Subcutaneous abdominal adipose tissue (tissue), 5 donors: ENCODE measurements around the gene HDGFL2.

ENCODE experiments used
- H3K27ac ChIP-seq: one replicate; pipeline ENCODE4 v1.7.0; 2013; ENCODE audit warnings: low read depth, mild to moderate bottlenecking, inconsistent platforms, low read length, moderate library complexity
- H3K27me3 ChIP-seq, 5 donors: one replicate each; pipeline ENCODE4 v1.7.0; 2013; ENCODE audit warnings: low read length in 5 of 5, inconsistent platforms in 1 of 5; ENCODE audit not compliant: control insufficient read depth in 5 of 5, insufficient read depth in 4 of 5
- H3K36me3 ChIP-seq, 5 donors: one replicate each; pipeline ENCODE4 v1.7.0; 2013; ENCODE audit warnings: low read length in 5 of 5; ENCODE audit not compliant: control insufficient read depth in 5 of 5, insufficient read depth in 5 of 5
- H3K4me1 ChIP-seq, 5 donors: one replicate each; pipeline ENCODE4 v1.7.0; 2013; ENCODE audit warnings: low read length in 5 of 5, mild to moderate bottlenecking in 3 of 5, moderate library complexity in 1 of 5; ENCODE audit not compliant: control insufficient read depth in 5 of 5, insufficient read depth in 5 of 5
- H3K4me3 ChIP-seq, 5 donors: one replicate each; pipeline ENCODE4 v1.7.0; 2013; ENCODE audit warnings: low read length in 5 of 5, low read depth in 1 of 5
- H3K9ac ChIP-seq, 5 donors: one replicate each; pipeline ENCODE4 v1.7.0; 2013; ENCODE audit warnings: low read length in 5 of 5, mild to moderate bottlenecking in 4 of 5, moderate library complexity in 3 of 5
- H3K9me3 ChIP-seq, 5 donors: one replicate each; pipeline ENCODE4 v1.7.0; 2013; ENCODE audit warnings: low read length in 5 of 5; ENCODE audit not compliant: control insufficient read depth in 5 of 5
- donor health status: healthy.
- donor health status: healthy.
- donor health status: healthy.
- donor health status: healthy.
- donor health status: healthy.

Gene HDGFL2

DNA sequence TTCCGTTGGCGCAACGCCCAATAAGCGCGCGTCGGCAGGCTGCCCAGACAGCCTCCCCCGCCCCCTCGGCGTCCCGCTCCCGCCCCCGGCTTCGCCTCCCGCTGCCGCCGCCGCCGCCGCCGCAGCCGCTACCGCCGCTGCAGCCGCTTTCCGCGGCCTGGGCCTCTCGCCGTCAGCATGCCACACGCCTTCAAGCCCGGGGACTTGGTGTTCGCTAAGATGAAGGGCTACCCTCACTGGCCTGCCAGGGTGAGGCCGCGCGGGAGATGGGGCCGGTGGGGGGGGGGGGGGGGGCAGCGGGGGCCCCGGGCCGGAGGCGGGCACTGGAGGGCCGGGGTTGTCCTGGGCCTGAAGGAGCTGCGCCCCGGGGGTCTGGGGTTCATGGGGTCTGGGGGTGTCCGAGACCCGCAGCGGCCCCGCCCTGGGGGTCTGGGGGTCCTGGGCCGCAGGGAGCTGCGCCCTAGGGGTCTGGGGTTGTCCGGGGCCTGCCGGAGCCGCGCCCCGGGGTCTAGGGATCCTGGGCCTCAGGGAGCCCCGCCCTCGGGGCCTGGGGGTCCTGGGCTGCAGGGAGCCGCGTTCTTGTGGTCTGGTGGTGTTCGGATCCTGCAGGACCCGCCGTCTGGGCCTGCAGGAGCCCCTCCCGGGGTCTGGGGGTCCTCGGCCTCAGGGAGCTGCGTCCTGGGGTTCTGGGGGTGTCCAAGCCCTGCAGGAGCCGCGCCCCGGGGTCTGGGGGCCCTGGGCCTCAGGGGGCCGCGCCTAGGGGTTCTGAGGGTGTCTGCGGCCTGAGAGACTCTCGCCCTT, at the start of gene HDGFL2:
HDGFL2 (plus strand) TSS at position 124 of the 801 bp plus-strand sequence; CDS start at position 178, 54 bp downstream.
- Histone ChIP-seq H3K9me3 (no peaks in the 10 kb centered on the region), H3K27ac (peak within 1 kb of the TSS; percentile 84), H3K27me3 (no peaks in the 10 kb centered on the region), H3K4me1 (peaks cover 0 to 31% (median 22%) of the 10 kb centered on the region in 5 donors), H3K4me3 (peak within 1 kb of the TSS; percentile 77 to 89 (median 83)), H3K36me3 (peaks cover 1 to 21% (median 17%) of the 10 kb centered on the region in 5 donors), H3K9ac (peak within 1 kb of the TSS; percentile 16 to 92 (median 80))

DNA sequence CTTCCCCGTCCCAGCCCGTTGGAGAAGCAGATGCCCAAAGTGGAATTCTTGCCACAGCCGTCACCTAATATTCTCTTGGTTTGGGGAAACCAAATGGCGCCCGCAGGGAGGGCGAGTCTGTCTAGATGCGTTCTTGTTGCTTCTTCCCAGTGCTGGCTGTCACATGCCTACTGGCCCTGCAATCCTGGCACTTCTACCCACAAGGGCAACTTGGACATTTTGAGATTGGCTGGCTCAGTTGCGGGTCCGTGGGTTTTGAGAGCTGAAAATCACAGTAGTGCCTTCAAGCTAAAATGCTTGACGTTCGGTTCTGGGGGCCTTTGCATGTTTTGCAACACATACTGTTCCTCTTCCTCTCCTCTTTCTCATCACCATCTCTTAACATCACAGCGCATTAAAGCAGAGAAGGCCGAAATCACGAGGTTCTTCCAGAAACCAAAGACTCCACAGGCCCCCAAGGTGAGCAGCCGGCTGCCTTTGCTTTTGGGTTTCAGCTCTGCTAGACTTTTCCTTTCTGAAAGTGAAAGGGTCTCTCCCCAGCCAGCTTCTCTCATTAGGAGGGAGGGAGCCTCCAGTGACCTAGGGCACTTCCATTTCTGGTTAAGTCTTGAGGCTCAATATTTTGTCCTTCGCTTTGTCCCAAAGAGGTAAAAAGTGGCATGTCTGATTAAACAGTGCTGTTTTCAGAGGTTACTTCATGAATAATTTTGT, 48.5 kb upstream of the HDGFL2 start:
- Histone ChIP-seq H3K9me3 (no peaks in the 10 kb centered on the region), H3K36me3 (peaks cover 0 to 24% (median 13%) of the 10 kb centered on the region in 5 donors), H3K4me3 (no peak overlapping the region), H3K27ac (no peak overlapping the region), H3K9ac (no peak overlapping the region), H3K4me1 (peaks cover 0 to 3% (median 0%) of the 10 kb centered on the region in 5 donors), H3K27me3 (no peaks in the 10 kb centered on the region)

DNA sequence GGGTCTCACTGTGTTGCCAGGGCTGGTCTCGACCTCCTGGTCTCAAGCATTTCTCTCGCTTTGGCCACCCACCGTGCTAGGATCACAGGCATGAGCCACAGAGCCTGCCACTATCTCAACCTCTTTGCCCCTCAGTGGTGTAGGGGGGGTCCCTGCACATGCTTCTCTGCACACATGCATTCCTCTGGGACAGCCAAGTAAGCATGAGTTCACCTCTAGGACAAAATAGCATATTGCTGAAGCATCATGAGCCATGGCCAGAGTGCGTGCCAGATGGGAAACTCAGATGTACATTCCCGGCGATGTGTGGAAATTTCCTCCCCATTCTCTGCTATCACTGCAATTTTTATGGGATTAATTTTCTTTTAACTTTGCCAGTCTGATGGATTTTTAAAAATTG, 46.6 kb upstream of the HDGFL2 start:
- no peak overlapping the region for H3K27ac ChIP-seq
- no peaks in the 10 kb centered on the region for H3K27me3 ChIP-seq
- H3K9ac ChIP-seq = no peak overlapping the region
- H3K4me1 ChIP-seq = peaks cover 0 to 3% (median 0%) of the 10 kb centered on the region in 5 donors
- peaks cover 0 to 40% (median 27%) of the 10 kb centered on the region in 5 donors for H3K36me3 ChIP-seq
- H3K9me3 ChIP-seq = no peaks in the 10 kb centered on the region
- no peak overlapping the region for H3K4me3 ChIP-seq

DNA sequence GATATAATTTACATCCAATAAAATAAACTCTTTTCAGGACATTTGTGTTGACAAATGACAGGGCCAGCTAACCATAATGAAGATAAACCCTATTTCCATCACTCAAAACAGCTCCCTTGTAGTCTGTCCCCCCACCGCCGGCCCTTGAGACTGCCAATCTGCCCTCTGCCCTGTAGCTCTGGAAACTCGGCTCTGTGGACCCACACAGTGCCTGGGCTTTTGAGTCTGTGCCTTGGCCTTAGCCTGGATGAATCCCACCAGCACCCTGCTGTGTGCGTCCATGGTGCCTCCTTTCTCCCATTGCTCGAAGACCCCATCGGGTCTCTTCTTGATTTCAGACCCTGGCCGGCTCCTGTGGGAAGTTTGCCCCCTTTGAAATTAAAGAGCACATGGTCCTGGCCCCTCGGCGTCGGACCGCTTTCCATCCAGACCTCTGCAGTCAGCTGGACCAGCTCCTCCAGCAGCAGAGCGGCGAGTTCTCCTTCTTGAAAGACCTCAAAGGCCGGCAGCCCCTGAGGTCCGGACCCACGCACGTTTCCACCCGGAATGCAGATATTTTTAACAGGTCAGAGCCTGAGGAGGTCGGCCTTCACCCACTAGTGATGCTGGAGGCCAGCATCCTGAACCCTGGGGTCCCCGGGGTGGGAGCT, 43.6 kb upstream of the HDGFL2 start:
- Histone ChIP-seq H3K27me3 (no peaks in the 10 kb centered on the region), H3K9ac (no peak overlapping the region), H3K4me3 (no peak overlapping the region), H3K27ac (no peak overlapping the region), H3K9me3 (no peaks in the 10 kb centered on the region), H3K36me3 (peaks cover 0 to 53% (median 42%) of the 10 kb centered on the region in 5 donors), H3K4me1 (peaks cover 0 to 13% (median 0%) of the 10 kb centered on the region in 5 donors)

DNA sequence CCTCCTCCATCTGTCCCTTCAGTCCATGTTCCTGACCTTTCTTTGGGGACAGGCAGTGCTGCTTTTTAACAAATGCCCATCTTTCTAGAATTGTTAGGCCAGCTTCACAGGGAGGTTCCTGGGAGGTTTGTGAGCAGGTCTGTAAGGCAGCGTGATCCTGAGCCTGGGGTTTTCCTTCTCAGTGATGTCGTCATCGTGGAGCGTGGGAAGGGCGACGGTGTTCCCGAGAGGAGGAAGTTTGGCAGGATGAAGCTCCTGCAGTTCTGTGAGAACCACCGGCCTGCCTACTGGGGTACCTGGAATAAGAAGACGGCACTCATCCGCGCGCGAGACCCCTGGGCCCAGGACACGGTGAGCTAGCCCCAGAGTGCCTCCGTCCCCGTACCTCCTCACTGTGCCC, 42.8 kb upstream of the HDGFL2 start:
- no peak overlapping the region for H3K4me3 ChIP-seq
- H3K9me3 ChIP-seq = no peaks in the 10 kb centered on the region
- peaks cover 0 to 52% (median 42%) of the 10 kb centered on the region in 5 donors for H3K36me3 ChIP-seq
- H3K27me3 ChIP-seq = no peaks in the 10 kb centered on the region
- peaks cover 0 to 13% (median 0%) of the 10 kb centered on the region in 5 donors for H3K4me1 ChIP-seq
- no peak overlapping the region for H3K27ac ChIP-seq
- no peak overlapping the region for H3K9ac ChIP-seq

DNA sequence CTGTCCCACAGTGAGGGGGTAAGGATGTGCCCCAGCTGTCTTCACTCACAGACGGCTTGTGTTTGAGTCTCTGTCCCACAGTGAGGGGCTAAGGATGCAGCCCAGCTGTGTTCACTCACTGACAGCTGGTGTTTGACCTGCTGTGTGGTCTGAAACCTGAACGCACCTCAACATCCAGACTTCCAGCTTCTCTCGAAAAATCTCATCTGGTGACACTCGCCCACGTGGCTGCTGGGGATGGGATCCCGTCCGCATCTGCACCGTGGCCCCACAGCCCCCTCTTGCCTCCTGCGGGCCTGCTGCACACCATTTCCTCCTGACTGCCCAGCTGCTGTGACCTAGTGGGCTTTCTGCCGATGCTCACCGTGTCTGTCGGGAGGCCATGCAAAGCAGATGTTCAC, 42.3 kb upstream of the HDGFL2 start:
- H3K27me3 ChIP-seq = no peaks in the 10 kb centered on the region
- no peaks in the 10 kb centered on the region for H3K9me3 ChIP-seq
- H3K9ac ChIP-seq = no peak overlapping the region
- H3K4me3 ChIP-seq = no peak overlapping the region
- H3K36me3 ChIP-seq = peaks cover 0 to 55% (median 47%) of the 10 kb centered on the region in 5 donors
- H3K4me1 ChIP-seq = peaks cover 0 to 13% (median 0%) of the 10 kb centered on the region in 5 donors
- no peak overlapping the region for H3K27ac ChIP-seq

DNA sequence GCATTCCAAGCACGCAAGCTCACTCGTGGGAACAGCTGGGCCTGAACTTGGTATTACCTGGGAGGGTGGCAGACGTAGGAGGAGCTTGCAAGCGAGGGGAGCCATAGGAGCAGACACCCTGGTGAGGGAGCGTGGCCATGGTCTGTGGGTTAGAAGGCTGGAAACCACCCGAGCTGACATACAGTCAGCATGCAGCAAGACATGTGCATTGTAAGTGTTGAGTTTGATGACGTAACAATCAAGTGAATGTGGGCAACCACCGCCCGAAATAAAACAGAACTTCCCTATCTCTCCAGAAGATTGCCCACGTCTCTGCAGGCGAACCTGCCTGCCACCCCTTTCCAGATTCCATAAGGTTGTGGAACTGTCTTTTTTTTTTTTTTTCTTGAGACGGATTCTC, 41.3 kb upstream of the HDGFL2 start:
- H3K4me3 ChIP-seq = no peak overlapping the region
- H3K27me3 ChIP-seq = no peaks in the 10 kb centered on the region
- H3K9me3 ChIP-seq = no peaks in the 10 kb centered on the region
- H3K36me3 ChIP-seq = peaks cover 0 to 61% (median 46%) of the 10 kb centered on the region in 5 donors
- H3K9ac ChIP-seq = no peak overlapping the region
- H3K4me1 ChIP-seq = peaks cover 0 to 13% (median 0%) of the 10 kb centered on the region in 5 donors
- no peak overlapping the region for H3K27ac ChIP-seq

DNA sequence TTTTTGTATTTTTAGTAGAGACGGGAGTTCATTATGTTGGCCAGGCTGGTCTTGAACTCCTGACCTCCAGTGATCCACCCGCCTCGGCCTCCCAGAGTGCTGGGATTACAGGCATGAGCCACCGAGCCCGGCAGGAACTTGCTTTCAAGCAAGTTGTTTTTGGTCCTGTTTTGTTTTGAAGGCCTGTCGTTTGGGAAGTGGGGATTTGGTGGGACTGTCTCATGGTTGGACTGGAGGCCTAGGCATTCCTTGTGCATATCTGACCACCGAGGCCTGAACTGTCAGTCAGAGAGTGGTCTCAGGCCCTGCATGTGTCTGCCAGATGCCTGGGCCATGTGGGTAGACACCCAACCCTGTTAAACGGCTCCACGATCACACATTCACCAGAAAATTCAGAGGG, 40.8 kb upstream of the HDGFL2 start:
- Histone ChIP-seq H3K27ac (no peak overlapping the region), H3K9me3 (no peaks in the 10 kb centered on the region), H3K4me3 (no peak overlapping the region), H3K36me3 (peaks cover 0 to 63% (median 47%) of the 10 kb centered on the region in 5 donors), H3K4me1 (peaks cover 0 to 13% (median 0%) of the 10 kb centered on the region in 5 donors), H3K27me3 (no peaks in the 10 kb centered on the region), H3K9ac (no peak overlapping the region)

DNA sequence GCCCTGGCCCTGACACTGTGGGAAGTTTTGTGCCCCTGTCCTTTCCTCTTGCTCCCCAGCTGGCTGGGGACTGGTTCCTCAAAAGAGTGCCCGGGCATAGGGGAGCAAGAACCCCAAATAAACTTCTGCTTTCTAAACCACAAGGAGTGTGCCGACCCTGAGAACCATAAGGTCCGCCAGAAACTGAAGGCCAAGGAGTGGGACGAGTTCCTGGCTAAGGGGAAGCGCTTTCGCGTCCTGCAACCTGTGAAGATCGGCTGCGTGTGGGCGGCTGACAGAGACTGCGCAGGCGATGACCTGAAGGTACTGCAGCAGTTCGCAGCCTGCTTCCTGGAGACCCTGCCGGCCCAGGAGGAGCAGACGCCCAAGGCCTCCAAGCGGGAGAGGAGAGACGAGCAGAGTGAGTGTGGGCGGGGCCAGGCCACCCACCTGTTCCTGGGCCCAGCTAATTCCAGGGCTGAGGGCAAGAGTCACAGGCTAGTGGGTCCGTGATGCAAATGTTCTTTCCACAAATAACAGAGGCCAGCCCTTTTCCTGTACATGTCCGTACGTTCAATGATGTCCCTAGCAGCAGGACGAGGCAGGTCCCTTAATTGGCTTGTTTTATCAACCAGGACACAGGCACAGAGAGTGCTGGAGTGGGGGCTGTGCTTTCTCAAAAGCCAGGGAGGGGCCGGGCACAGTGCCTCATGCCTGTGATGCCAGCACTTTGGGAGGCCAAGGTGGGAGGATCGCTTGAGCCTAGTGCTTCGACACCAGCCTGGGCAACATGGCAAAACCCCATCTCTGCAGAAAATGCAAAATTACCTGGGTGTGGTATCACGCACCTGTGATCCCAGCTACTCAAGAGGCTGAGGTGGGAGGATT, 40.1 kb upstream of the HDGFL2 start:
- Histone ChIP-seq H3K9me3 (no peaks in the 10 kb centered on the region), H3K4me1 (peaks cover 0 to 13% (median 0%) of the 10 kb centered on the region in 5 donors), H3K27me3 (no peaks in the 10 kb centered on the region), H3K36me3 (peaks cover 0 to 67% (median 49%) of the 10 kb centered on the region in 5 donors), H3K4me3 (no peak overlapping the region), H3K27ac (no peak overlapping the region), H3K9ac (no peak overlapping the region)
